ENCODE measurements around the gene G0S2.

G0S2 gene

GRCh38 chr1:209648931-209649776, 26.1 kb upstream of the G0S2 start:
- no peak for DNase-seq (ENCODE audit: low read depth)

GRCh38 chr1:209650454-209650853, 24.8 kb upstream of the G0S2 start:
- DNase-seq (ENCODE audit: low read depth) = no peak

GRCh38 chr1:209651138-209651587, 24.0 kb upstream of the G0S2 start:
- peak; percentile 9 for DNase-seq (ENCODE audit: low read depth)

GRCh38 chr1:209652121-209652735, 23.0 kb upstream of the G0S2 start, which contains the start of gene LAMB3:
TSS of gene LAMB3 (minus strand) at chr1:209652425. CDS start at chr1:209650944, 1,481 bp downstream.
- no peak for DNase-seq (ENCODE audit: low read depth)

GRCh38 chr1:209652873-209653401, 22.3 kb upstream of the G0S2 start:
- no peak for DNase-seq (ENCODE audit: low read depth)

DNA sequence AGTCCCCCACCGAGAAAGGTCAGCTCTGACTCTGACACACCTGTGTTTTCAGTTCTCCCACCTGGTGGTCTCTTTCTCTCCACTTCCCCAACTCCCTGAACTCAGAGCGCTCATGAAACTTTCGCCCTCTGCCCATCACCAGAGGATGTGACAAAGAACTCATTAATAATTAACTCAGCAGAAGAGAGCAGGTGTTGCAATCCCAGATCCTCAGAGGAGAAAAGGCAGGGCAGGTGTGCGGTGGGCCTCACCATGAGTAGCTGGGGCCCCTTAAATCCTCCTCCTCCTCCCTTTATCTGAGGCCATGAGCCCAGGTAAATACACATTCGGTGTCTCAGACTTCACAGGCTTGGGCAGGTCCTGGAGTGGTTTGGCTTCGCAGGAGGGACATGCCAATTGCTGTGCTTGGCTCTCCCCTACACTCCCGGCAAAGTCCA, 21.3 kb upstream of the G0S2 start:
- no peak for DNase-seq (ENCODE audit: low read depth)

GRCh38 chr1:209655411-209656231, 19.6 kb upstream of the G0S2 start:
- no peak for DNase-seq (ENCODE audit: low read depth)

- DNase-seq (ENCODE audit: low read depth) = no peak
These were observed 17.9 kb upstream of the G0S2 start for GRCh38 chr1:209657140-209657879.

GRCh38 chr1:209657918-209658317, 17.3 kb upstream of the G0S2 start:
- no peak for DNase-seq (ENCODE audit: low read depth)

GRCh38 chr1:209659909-209660308, 15.3 kb upstream of the G0S2 start:
- no peak for DNase-seq (ENCODE audit: low read depth)

GRCh38 chr1:209661071-209661470, 14.1 kb upstream of the G0S2 start:
- no peak for DNase-seq (ENCODE audit: low read depth)

DNA sequence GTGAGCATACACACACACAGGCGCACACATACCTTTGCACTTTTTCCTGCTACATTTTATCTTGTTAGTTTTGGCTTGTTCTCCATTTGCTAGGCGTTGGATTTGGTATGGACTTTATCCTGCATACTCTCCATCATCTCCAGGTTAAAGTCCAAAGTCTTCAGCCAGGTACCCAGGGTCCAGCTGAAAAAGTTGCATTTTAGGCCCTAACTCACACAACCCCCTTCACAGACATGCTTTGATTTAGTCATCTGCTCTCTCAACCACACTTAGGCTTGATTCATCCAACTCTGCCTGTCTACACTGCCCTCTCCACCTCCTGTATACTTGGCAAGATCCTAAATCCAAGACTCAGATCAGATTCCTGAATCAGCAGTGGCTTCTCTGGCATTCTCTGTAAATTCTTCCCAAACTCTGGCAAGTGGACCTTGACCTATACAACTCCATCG, 12.3 kb upstream of the G0S2 start:
- no peak for DNase-seq (ENCODE audit: low read depth)

GRCh38 chr1:209667103-209667502, 8.1 kb upstream of the G0S2 start:
- no peak for DNase-seq (ENCODE audit: low read depth)

DNA sequence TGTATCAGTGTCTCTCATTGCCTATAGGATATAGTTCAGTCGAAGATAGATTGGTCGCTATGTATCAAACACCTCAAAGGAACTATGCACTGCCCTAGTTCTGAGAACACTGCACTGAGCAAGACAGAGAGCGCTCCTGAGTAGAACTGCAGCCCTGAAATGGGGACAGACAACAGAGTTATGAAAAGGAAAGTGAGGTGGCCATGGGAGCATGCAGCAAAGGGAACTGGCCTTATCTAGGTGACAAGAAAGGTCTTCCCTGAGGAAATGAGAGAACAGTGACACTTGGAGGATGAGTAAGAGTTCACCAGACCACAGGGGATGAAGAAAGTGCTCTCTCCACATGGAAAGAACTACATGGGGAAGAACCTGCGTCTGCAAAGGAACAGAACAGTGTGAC, 7.5 kb upstream of the G0S2 start:
- DNase-seq (ENCODE audit: low read depth) = no peak

- no peak for DNase-seq (ENCODE audit: low read depth)
These were observed 4.7 kb upstream of the G0S2 start for GRCh38 chr1:209670441-209671082.

GRCh38 chr1:209672705-209673630, 2.2 kb upstream of the G0S2 start:
- DNase-seq (ENCODE audit: low read depth) = no peak

- DNase-seq (ENCODE audit: low read depth) = no peak
These were observed 1.4 kb upstream of the G0S2 start for GRCh38 chr1:209673631-209674417.

DNA sequence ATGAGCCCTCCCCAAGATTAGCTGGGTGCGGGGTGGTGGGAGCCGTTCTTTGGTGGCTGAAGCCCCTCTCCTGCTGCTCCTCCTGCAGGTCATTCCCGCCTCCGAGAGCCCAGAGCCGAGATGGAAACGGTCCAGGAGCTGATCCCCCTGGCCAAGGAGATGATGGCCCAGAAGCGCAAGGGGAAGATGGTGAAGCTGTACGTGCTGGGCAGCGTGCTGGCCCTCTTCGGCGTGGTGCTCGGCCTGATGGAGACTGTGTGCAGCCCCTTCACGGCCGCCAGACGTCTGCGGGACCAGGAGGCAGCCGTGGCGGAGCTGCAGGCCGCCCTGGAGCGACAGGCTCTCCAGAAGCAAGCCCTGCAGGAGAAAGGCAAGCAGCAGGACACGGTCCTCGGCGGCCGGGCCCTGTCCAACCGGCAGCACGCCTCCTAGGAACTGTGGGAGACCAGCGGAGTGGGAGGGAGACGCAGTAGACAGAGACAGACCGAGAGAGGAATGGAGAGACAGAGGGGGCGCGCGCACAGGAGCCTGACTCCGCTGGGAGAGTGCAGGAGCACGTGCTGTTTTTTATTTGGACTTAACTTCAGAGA, 448 bp downstream of the G0S2 start:
- DNase-seq (ENCODE audit: low read depth) = no peak

Data from stimulated activated CD8-positive, alpha-beta memory T cell treated with anti-CD3 and anti-CD28 coated beads, Interleukin-12 subunit alpha, Interleukin-12 subunit beta, amount 100 ng/mL, for 1 hour (primary cell).